Measurements from ENCODE around the gene RNPEPL1. TPM values are rescaled to one million over a fixed set of nuclear protein-coding genes. Genes with fewer than 3 reads are reported as not detected.
"Not testable (repeated sequence)": the region's sequence is repeated elsewhere in the genome, so short reads cannot be mapped to it uniquely, and the experiment has no call there.

Gene RNPEPL1
- total RNA-seq, 1 experiment from 2014 or later = 88.2 TPM

DNA sequence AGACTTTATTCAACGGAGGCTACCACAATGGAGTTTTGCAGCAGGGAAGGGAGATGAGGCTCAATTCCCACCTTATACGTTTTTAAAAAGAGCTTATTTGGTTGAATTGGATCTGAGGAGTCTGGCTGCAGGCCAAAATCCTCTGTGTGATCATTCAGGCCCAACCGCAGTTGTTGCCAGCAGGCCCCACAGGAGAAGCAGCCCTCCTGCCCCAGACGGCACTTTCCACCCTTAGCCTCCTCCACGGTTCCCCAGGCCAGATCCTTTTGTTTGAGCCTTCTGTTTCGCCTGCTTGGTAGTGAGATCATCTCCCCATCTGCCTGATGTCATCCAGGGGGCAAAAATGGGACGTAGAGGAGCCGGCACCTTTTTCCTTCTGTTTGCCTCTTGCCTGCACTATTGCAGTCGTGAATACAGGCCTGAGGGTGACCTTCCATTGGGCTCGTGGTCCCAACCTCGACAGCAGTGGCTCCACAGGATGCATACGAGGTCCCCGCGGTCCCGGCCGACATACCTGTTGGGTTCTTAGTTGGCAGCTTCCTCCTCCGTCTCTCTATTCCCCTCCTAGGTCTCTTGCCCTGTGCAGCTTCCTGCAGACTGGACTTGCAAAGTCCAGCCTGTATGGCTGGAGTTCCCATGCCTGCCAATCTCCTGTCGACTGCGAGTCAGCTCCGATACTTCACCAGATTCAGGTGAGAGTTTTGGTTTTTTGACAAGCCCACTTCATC, 47.7 kb downstream of the RNPEPL1 start:
- H3K27me3 ChIP-seq (ENCODE audit: control insufficient read depth, insufficient read depth, low read length) = no peaks in the 10 kb centered on the region
- in situ Hi-C loops (cut with HindIII; ENCODE audit: low pct_unique_long_range_greater_than_20kb, low sequenced_read_pairs) (no loop called here), intact Hi-C loops (cut with micrococcal nuclease; ENCODE audit: unreplicated experiment) (no loop called here)
- TF ChIP-seq POLR2AphosphoS5 (IDR thresholded peaks at IDR 0.05; ENCODE audit: low read depth, low read length) = no peak
- TF ChIP-seq SIN3A (IDR thresholded peaks at IDR 0.05; ENCODE audit: borderline replicate concordance, insufficient read depth, low read depth, low read length) = no peak
- TF ChIP-seq, protein P1, sequence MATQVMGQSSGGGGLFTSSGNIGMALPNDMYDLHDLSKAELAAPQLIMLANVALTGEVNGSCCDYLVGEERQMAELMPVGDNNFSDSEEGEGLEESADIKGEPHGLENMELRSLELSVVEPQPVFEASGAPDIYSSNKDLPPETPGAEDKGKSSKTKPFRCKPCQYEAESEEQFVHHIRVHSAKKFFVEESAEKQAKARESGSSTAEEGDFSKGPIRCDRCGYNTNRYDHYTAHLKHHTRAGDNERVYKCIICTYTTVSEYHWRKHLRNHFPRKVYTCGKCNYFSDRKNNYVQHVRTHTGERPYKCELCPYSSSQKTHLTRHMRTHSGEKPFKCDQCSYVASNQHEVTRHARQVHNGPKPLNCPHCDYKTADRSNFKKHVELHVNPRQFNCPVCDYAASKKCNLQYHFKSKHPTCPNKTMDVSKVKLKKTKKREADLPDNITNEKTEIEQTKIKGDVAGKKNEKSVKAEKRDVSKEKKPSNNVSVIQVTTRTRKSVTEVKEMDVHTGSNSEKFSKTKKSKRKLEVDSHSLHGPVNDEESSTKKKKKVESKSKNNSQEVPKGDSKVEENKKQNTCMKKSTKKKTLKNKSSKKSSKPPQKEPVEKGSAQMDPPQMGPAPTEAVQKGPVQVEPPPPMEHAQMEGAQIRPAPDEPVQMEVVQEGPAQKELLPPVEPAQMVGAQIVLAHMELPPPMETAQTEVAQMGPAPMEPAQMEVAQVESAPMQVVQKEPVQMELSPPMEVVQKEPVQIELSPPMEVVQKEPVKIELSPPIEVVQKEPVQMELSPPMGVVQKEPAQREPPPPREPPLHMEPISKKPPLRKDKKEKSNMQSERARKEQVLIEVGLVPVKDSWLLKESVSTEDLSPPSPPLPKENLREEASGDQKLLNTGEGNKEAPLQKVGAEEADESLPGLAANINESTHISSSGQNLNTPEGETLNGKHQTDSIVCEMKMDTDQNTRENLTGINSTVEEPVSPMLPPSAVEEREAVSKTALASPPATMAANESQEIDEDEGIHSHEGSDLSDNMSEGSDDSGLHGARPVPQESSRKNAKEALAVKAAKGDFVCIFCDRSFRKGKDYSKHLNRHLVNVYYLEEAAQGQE (IDR thresholded peaks at IDR 0.05; ENCODE audit: insufficient read depth in 1 of 2, low read depth in 2 of 2, low read length in 1 of 2) = no peak
- no peaks in the 10 kb centered on the region for H3K4me1 ChIP-seq (ENCODE audit: control insufficient read depth, insufficient read depth, low read length)
- H3K9me3 ChIP-seq (ENCODE audit: control insufficient read depth, insufficient read depth, low read depth, low read length) = peaks cover 9% of the 10 kb centered on the region; the same call in 1 of the 2 replicates
- no peak for DNase-seq (ENCODE audit: low read depth, low spot score)
- ATAC-seq = no peak
- POLR2A ChIA-PET = no interaction called here
- H3K4me3 ChIP-seq (ENCODE audit: low read depth in 2 of 2, low read length in 2 of 2) = no peak overlapping the region
- CTCF ChIA-PET = interaction anchor here (0.7 kb wide), 1 partner anchor 34 kb away, joined by 3 read pairs; no protein-coding TSS in a partner anchor
- H3K27ac ChIP-seq (ENCODE audit: low read length) = no peak overlapping the region
- no peaks in the 10 kb centered on the region for H3K36me3 ChIP-seq (ENCODE audit: control insufficient read depth, insufficient read depth, low read length)
- no TSS peak for BruUV-seq (replicated peaks)

DNA sequence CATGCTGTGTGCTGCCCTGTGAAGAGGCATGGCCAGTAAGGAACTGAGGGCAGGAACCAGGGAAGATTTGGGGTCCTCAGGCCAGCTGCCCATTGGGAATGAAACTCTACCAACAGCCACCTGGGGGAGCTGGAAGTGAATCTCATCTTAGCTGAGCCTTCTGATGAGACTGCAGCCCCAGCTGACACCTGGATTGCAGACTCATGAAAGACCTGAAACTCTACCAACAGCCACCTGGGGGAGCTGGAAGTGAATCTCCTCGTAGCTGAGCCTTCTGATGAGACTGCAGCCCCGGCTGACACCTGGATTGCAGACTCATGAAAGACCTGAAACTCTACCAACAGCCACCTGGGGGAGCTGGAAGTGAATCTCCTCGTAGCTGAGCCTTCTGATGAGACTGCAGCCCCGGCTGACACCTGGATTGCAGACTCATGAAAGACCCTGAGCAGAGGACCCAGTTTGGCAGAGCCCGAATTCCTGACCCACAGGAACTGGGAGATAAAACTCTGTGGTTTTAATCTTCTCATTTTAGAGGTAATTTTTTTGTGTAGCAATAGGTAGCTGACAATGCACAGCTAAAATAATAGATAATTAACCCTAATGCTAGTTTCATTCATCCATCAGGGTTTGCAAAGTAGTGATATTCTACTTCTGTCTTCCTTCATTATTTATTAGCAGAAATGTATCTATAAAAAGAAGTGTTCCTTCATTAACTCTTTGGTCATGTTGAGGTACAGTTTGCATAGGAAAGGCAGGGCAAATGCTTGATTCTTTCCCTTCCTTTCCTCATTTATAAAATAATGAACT, 48.8 kb downstream of the RNPEPL1 start:
- in situ Hi-C loops (cut with HindIII; ENCODE audit: low pct_unique_long_range_greater_than_20kb, low sequenced_read_pairs); POLR2A ChIA-PET; H3K4me1 ChIP-seq (ENCODE audit: control insufficient read depth, insufficient read depth, low read length); H3K27ac ChIP-seq (ENCODE audit: low read length); H3K36me3 ChIP-seq (ENCODE audit: control insufficient read depth, insufficient read depth, low read length); BruUV-seq (replicated peaks); CTCF ChIA-PET; H3K4me3 ChIP-seq (ENCODE audit: low read depth in 2 of 2, low read length in 2 of 2); DNase-seq (ENCODE audit: low read depth, low spot score); ATAC-seq; intact Hi-C loops (cut with micrococcal nuclease; ENCODE audit: unreplicated experiment); H3K27me3 ChIP-seq (ENCODE audit: control insufficient read depth, insufficient read depth, low read length); H3K9me3 ChIP-seq (ENCODE audit: control insufficient read depth, insufficient read depth, low read depth, low read length): not testable (repeated sequence)

DNA sequence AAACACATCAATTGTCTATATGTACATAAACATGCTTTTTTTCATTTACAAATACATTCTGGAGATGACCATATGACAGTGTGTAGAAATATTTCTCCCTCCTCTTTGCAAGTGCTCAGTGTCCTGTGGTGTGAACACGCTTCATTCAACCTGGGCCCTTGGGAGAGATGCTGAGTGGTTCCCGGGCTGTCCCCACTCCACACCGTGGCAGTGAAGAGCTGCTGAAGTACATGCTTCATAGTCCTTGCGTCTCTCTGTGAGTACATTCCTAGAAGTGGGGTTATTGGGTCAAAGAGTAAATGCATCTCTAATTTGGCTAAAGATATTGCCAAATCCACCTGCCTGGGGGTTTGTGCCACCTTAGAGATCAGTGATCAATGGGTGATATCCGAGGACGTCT, 50.5 kb downstream of the RNPEPL1 start:
- ChIA-PET CTCF (no interaction called here), POLR2A (no interaction called here)
- ATAC-seq (no peak), DNase-seq (ENCODE audit: low read depth, low spot score) (no peak)
- no peaks in the 10 kb centered on the region for H3K4me1 ChIP-seq (ENCODE audit: control insufficient read depth, insufficient read depth, low read length)
- no peak overlapping the region for H3K4me3 ChIP-seq (ENCODE audit: low read depth in 2 of 2, low read length in 2 of 2)
- no TSS peak for BruUV-seq (replicated peaks)
- H3K27me3 ChIP-seq (ENCODE audit: control insufficient read depth, insufficient read depth, low read length) = no peaks in the 10 kb centered on the region
- intact Hi-C loops (cut with micrococcal nuclease; ENCODE audit: unreplicated experiment) = no loop called here
- H3K9me3 ChIP-seq (ENCODE audit: control insufficient read depth, insufficient read depth, low read depth, low read length) = peaks cover 9% of the 10 kb centered on the region; the same call in 1 of the 2 replicates
- in situ Hi-C loops (cut with HindIII; ENCODE audit: low pct_unique_long_range_greater_than_20kb, low sequenced_read_pairs) = no loop called here
- H3K27ac ChIP-seq (ENCODE audit: low read length) = no peak overlapping the region
- no peaks in the 10 kb centered on the region for H3K36me3 ChIP-seq (ENCODE audit: control insufficient read depth, insufficient read depth, low read length)
- TF ChIP-seq SIN3A (IDR thresholded peaks at IDR 0.05; ENCODE audit: borderline replicate concordance, insufficient read depth, low read depth, low read length) = no peak
- TF ChIP-seq POLR2AphosphoS5 (IDR thresholded peaks at IDR 0.05; ENCODE audit: low read depth, low read length) = no peak
- TF ChIP-seq, protein P1 (IDR thresholded peaks at IDR 0.05; ENCODE audit: insufficient read depth in 1 of 2, low read depth in 2 of 2, low read length in 1 of 2) = no peak
- no peak for TF ChIP-seq TCF7L2 (IDR thresholded peaks at IDR 0.05; ENCODE audit: low read depth, low read length)
- TF ChIP-seq, protein P2, sequence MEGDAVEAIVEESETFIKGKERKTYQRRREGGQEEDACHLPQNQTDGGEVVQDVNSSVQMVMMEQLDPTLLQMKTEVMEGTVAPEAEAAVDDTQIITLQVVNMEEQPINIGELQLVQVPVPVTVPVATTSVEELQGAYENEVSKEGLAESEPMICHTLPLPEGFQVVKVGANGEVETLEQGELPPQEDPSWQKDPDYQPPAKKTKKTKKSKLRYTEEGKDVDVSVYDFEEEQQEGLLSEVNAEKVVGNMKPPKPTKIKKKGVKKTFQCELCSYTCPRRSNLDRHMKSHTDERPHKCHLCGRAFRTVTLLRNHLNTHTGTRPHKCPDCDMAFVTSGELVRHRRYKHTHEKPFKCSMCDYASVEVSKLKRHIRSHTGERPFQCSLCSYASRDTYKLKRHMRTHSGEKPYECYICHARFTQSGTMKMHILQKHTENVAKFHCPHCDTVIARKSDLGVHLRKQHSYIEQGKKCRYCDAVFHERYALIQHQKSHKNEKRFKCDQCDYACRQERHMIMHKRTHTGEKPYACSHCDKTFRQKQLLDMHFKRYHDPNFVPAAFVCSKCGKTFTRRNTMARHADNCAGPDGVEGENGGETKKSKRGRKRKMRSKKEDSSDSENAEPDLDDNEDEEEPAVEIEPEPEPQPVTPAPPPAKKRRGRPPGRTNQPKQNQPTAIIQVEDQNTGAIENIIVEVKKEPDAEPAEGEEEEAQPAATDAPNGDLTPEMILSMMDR (IDR thresholded peaks at IDR 0.05) = no peak
